GM18502 (cell line): ENCODE data around the gene KRTCAP3.
"Not testable (repeated sequence)": the region's sequence is repeated elsewhere in the genome, so short reads cannot be mapped to it uniquely, and the experiment has no call there.

Experiments used
- ATAC-seq: cut with Tn5 transposase; IDR thresholded peaks from one replicate; pipeline ENCODE4 v1.9.1; 2021; ENCODE audit warnings: mild to moderate bottlenecking; ENCODE audit not compliant: unreplicated experiment, poor library complexity

Gene KRTCAP3

GRCh38 chr2:27441958-27442919 lies at the start of gene KRTCAP3:
TSS of gene KRTCAP3 (plus strand) at chr2:27442381. CDS start at chr2:27442413, 32 bp downstream.
- no peak for ATAC-seq

DNA sequence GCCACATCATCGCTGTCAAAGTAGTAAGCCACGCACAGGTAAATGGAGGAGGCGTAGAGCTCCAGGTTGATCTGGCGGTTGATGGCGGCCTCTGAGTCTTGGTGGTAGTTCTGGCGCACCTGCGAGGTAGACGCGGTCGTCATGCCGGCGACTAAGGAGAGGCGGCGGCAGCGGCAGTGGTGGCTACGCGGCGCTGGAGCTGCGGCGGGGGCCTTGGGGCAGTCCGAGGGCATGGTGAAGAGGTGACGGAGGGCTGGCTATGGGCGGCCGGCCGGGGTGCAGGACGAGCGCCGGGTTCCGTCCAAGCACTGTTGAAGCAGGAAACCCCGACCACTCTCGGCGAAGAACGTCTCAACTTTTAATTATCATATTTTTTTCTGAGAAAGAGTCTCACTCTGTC lies 49.0 kb upstream of the KRTCAP3 start:
- ATAC-seq: no peak

DNA sequence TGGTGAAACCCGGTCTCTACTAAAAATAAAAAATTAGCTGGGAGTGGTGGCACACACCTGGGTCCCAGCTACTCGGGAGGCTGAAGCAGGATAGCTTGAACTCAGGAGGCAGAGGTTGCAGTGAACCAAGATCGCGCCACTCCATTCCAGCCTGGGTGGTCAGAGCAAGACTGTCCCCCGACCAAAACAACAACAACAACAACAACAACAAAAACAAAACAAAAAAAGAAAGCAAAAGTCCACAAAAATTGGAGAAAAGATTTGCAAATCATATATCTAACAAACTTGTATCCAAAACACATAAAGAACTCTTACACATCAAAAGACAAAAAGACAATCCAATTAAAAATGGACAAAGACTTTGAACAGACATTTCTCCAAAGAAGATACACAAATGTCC lies 43.2 kb upstream of the KRTCAP3 start:
- no peak for ATAC-seq

GRCh38 chr2:27400348-27401135 lies 41.6 kb upstream of the KRTCAP3 start:
- no peak for ATAC-seq

GRCh38 chr2:27407798-27408491 lies 34.2 kb upstream of the KRTCAP3 start:
- ATAC-seq: no peak

GRCh38 chr2:27408601-27409320 lies 33.4 kb upstream of the KRTCAP3 start:
- ATAC-seq: peak; percentile 28

- peak; percentile 94 for ATAC-seq
These were observed 32.7 kb upstream of the KRTCAP3 start, which contains the start of gene PPM1G for GRCh38 chr2:27409321-27410073. TSS of gene PPM1G (minus strand) at chr2:27409591. CDS start at chr2:27409422, 169 bp downstream.

- ATAC-seq: no peak
These were observed 29.6 kb upstream of the KRTCAP3 start for GRCh38 chr2:27412419-27413152.

DNA sequence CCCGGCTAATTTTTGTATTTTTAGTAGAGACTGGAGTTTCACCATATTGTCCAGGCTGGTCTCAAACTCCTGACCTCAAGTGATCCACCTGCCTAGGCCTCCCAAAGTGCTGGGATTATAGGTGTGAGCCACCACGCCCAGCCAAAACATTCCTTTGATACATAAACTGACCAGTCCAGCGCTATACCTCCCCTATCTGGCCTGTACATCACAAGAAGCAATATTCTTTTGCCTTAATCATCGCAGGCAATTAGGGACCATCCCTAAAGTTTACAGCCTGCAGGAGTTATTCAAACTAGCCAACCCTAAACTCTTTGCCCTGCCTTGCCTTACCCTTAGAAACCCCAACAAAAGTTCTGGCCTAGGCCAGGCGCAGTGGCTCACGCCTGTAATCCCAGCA lies 26.0 kb upstream of the KRTCAP3 start:
- no peak for ATAC-seq

- ATAC-seq: no peak
These were observed 21.2 kb upstream of the KRTCAP3 start for GRCh38 chr2:27420996-27421395.

DNA sequence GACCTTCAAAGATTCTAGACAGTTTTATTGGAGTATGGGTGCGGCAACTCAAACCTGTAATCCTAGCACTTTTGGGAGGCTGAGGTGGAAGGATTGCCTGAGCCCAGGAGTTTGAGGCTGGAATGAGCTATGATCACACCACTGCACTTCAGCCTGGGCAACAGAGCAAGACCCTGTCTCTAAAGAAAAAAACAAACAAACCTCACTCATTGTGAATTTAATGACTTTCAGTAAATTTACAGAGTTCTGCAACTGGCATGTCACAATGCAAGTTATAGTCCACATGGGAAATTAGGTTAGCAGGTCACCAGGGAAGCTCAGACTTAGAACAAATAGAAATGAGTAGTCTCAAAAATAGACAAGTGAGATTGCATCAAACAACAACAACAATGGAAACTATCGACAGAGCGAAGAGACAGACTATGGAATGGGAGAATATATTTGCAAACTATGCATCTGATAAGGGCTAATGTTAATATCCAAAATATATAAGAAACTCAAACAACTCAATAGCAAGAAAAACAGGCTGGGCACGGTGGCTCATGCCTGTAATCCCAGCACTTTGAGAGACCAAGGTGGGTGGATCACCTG lies 20.4 kb upstream of the KRTCAP3 start:
- no peak for ATAC-seq

- no peak for ATAC-seq
These were observed 19.2 kb upstream of the KRTCAP3 start for GRCh38 chr2:27422958-27423357.

DNA sequence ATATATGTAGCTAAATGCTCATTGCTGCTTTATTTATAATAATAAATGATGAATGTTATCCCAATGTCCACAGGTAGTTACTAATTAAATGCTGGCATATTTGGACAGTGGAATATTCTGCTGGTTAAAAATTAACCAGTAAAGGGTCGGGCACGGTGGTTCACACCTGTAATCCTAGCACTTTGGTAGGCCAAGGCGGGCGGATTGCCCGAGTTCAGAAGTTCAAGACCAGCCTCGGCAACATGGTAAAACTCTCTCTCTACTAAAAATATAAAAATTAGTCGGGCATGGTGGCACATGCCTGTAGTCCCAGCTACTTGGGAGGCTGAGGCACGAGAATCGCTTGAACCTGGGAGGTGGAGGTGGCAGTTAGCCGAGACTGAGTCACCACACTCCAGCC lies 17.1 kb upstream of the KRTCAP3 start:
- ATAC-seq: not testable (repeated sequence)

DNA sequence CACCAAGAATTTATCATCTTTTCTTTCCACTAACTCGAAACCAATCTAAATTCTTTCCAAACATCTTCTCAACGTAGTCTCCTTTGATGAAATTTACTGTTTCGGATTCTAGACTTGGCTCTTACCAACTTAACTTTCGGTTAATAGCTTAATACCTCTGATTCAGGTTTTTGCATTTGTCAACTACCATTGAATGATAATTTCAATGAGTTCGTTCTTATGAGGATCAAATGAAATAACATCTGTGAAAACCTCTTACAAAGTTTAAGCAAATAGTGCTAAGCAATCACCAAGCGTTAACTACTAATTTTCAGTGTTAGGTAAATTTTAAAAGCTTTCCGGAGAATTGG lies 14.3 kb upstream of the KRTCAP3 start:
- no peak for ATAC-seq

DNA sequence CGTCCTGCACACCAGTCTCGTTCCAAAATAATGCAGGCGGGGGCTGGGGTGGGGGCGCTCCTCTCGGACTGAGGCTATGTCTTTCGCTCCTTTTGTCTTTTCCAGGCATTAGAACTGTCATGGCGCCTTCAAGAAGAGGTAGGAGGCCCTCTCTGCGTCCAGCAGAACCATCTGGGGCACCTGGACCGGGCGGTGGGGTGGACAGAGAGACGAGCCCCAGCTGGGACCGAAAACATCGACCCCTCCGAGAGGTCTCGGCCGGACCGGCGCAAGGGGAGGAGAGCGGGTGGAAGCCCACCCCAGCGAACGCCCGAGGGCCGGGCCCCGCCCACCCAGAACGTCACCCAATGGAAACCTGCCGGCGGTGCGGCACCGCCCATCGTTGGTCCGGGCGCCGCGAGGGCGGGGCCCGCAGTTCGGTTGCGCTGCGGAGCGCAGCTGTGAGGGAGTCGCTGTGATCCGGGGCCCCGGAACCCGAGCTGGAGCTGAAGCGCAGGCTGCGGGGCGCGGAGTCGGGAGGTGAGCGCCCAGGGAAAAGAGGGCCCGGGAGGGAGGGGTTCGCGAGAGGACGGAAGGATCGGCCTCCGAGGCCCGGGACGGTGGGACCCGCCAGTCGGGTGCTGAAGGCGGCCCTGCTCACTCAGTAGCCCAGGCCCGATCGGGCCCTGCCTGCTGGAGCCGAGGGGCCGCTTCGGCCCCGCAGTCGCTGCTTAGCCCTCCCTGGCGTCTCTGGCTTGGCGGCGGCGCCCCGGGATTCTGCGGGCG lies 13.8 kb upstream of the KRTCAP3 start, which contains the start of gene NRBP1:
NRBP1 (plus strand) TSS at position 419 of the 765 bp plus-strand sequence. CDS start 4,643 bp downstream, outside the sequence.
- peak; percentile 91 for ATAC-seq

DNA sequence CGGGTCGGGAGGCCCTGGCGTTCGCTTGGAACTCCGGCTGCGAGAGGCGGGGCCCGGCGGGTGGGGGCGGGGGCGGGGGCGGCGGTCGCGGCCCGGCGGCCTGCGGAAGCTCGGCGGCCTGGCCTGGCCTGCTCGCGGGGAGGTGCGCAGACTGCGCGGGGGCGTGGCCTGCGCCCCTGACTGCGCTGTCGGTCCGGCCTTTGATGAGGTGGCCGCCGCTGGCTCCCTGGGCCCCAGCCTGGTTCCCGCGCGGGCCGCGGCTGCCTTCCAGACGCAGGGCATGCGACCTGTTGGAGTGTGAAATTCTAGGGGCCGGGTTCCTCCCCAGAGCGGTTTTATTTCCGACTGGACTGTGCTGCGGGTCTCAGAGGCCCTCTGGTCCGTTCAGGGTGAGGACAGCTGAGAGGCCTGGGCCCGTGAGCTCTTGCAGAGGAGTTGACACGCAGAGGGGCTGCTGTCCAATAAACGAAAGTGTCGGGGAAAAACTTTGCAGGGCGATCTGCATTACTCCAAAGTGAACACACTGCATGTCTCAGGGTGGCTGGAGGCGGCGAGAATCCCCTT lies 13.1 kb upstream of the KRTCAP3 start:
- ATAC-seq: peak; percentile 72

DNA sequence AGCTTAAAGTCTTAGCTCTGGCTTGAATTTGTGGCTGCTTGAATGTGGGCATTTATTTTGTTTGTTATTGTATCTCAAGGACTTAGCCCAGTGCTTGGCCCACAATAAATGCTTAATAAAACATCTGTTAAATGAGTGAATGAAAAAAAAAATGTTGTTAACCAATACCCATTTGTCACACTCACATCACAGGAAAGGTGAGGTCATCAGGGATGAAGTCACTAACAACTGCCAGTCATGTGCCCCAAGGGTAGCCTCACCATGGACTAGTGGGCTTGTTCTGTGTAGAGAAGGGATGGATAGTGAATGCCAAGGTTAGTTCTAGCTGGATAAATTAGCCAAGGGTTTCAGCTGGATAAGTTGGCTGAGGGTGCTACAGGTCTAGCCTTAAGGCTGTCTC lies 10.8 kb upstream of the KRTCAP3 start:
- ATAC-seq: no peak
